Smooth muscle cell (in vitro differentiated cells): ENCODE measurements around the gene CYSTM1. TPM values are rescaled to one million over a fixed set of nuclear protein-coding genes. Genes with fewer than 3 reads are reported as not detected.

Experiments used
- DNase-seq: peaks from one replicate; lab custom pipeline; 2025; ENCODE audit not compliant: unreplicated experiment; lab: John Stamatoyannopoulos, UW
- H2AFZ ChIP-seq: fragments of 200-600 bp; sonication (generic); 2 replicates; pipeline ENCODE4 v1.6.0; 2016; ENCODE audit warnings: antibody characterized with exemption, low read depth, mild to moderate bottlenecking
- H3F3A ChIP-seq: fragments of 200-600 bp; sonication (generic); 2 replicates; pipeline ENCODE4 v1.6.0; 2017; ENCODE audit warnings: antibody characterized with exemption, low read depth
- H3K27ac ChIP-seq: fragments of 200-600 bp; sonication (generic); 2 replicates; pipeline ENCODE4 v1.5.1; 2016; ENCODE audit warnings: low read depth, mild to moderate bottlenecking
- H3K27me3 ChIP-seq: fragments of 200-600 bp; sonication (generic); 2 replicates; pipeline ENCODE4 v1.6.1; 2016; ENCODE audit warnings: low read depth, mild to moderate bottlenecking
- H3K36me3 ChIP-seq: fragments of 200-600 bp; sonication (generic); 2 replicates; pipeline ENCODE4 v1.5.1; 2016; ENCODE audit warnings: low read depth
- H3K4me1 ChIP-seq: fragments of 200-600 bp; sonication (generic); 2 replicates; pipeline ENCODE4 v1.5.1; 2016; ENCODE audit warnings: low read depth
- H3K4me2 ChIP-seq: fragments of 200-600 bp; sonication (generic); 2 replicates; pipeline ENCODE4 v1.6.0; 2016; ENCODE audit warnings: mild to moderate bottlenecking
- H3K4me3 ChIP-seq: fragments of 200-600 bp; sonication (generic); 2 replicates; pipeline ENCODE4 v1.5.1; 2016; ENCODE audit warnings: mild to moderate bottlenecking
- H3K79me2 ChIP-seq: fragments of 200-600 bp; sonication (generic); 2 replicates; pipeline ENCODE4 v1.6.0; 2016; ENCODE audit warnings: low read depth, mild to moderate bottlenecking
- H3K9ac ChIP-seq: fragments of 200-600 bp; sonication (generic); 2 replicates; pipeline ENCODE4 v1.6.0; 2016; ENCODE audit warnings: low read depth
- H3K9me3 ChIP-seq: fragments of 200-600 bp; sonication (generic); replicated peaks from 2 replicates; pipeline ENCODE4 v1.5.1; 2016; ENCODE audit warnings: low read depth
- H4K20me1 ChIP-seq: fragments of 200-600 bp; sonication (generic); 2 replicates; pipeline ENCODE4 v1.6.0; 2016; ENCODE audit warnings: low read depth
- WGBS: methylation state at CpG from one replicate; pipeline ENCODE4 v1.1.7; 2016; ENCODE audit warnings: low lambda C conversion rate; 5-methylcytosine and 5-hydroxymethylcytosine counted together
- polyA plus RNA-seq: library from polyadenylated mRNA; unstranded; fragments of >200 nt; fragmentation: Nextera tagmentation; extraction: Ambion mirVana; gene quantifications from 2 replicates; pipeline ENCODE4 v1.2.1, GENCODE V29; 2016
- total RNA-seq: library from RNA; depleted of rRNA; stranded (reverse); fragments of >200 nt; gene quantifications from 2 replicates; pipeline ENCODE4 v1.2.3, GENCODE V29; 2014
- TF ChIP-seq, protein P1 (sequence below): fragments of 200-600 bp; sonication (generic); IDR thresholded peaks from 2 replicates; pipeline ENCODE4 v1.5.1; 2017; ENCODE audit warnings: borderline replicate concordance, mild to moderate bottlenecking, antibody characterized with exemption; ENCODE audit not compliant: insufficient read depth, poor library complexity, severe bottlenecking

CYSTM1 gene
- total and polyA plus RNA-seq, 2 experiments from 2014 or later: 23.5 to 45.6 TPM

DNA sequence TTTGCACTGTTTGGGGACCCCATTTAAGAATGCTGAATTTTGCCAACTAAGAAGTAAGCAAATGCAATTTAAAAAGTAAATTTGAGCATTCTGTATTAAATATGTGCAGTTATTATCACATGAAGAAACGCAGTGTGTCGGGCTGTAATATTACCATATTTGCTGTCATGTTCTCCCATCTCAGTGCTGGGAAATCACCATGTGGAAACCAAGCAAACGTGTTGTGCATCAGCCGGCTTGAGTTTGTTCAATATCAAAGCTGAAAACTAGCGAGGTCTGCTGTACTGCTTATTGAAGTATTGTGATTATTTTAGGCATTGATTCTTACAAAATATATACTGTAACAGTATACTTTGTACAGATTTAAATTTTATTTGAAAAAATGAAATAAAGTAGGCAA lies 46.6 kb upstream of the CYSTM1 start:
- 92% methylated on average over 5 of the region's 5 CpGs for WGBS
- no peaks in the 10 kb centered on the region for H3K9me3 ChIP-seq
- H3K4me3 ChIP-seq: no peak overlapping the region
- peaks cover 4% of the 10 kb centered on the region for H3K27me3 ChIP-seq
- H3K4me2 ChIP-seq: no peak overlapping the region
- H4K20me1 ChIP-seq: peaks cover 69% of the 10 kb centered on the region
- H3K36me3 ChIP-seq: no peaks in the 10 kb centered on the region
- no peak for DNase-seq
- no peaks in the 10 kb centered on the region for H3K4me1 ChIP-seq
- TF ChIP-seq, protein P1, sequence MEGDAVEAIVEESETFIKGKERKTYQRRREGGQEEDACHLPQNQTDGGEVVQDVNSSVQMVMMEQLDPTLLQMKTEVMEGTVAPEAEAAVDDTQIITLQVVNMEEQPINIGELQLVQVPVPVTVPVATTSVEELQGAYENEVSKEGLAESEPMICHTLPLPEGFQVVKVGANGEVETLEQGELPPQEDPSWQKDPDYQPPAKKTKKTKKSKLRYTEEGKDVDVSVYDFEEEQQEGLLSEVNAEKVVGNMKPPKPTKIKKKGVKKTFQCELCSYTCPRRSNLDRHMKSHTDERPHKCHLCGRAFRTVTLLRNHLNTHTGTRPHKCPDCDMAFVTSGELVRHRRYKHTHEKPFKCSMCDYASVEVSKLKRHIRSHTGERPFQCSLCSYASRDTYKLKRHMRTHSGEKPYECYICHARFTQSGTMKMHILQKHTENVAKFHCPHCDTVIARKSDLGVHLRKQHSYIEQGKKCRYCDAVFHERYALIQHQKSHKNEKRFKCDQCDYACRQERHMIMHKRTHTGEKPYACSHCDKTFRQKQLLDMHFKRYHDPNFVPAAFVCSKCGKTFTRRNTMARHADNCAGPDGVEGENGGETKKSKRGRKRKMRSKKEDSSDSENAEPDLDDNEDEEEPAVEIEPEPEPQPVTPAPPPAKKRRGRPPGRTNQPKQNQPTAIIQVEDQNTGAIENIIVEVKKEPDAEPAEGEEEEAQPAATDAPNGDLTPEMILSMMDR: no peak
- no peak overlapping the region for H2AFZ ChIP-seq
- H3F3A ChIP-seq: no peaks in the 10 kb centered on the region
- H3K27ac ChIP-seq: no peak overlapping the region
- H3K79me2 ChIP-seq: peaks cover 2% of the 10 kb centered on the region
- no peak overlapping the region for H3K9ac ChIP-seq

DNA sequence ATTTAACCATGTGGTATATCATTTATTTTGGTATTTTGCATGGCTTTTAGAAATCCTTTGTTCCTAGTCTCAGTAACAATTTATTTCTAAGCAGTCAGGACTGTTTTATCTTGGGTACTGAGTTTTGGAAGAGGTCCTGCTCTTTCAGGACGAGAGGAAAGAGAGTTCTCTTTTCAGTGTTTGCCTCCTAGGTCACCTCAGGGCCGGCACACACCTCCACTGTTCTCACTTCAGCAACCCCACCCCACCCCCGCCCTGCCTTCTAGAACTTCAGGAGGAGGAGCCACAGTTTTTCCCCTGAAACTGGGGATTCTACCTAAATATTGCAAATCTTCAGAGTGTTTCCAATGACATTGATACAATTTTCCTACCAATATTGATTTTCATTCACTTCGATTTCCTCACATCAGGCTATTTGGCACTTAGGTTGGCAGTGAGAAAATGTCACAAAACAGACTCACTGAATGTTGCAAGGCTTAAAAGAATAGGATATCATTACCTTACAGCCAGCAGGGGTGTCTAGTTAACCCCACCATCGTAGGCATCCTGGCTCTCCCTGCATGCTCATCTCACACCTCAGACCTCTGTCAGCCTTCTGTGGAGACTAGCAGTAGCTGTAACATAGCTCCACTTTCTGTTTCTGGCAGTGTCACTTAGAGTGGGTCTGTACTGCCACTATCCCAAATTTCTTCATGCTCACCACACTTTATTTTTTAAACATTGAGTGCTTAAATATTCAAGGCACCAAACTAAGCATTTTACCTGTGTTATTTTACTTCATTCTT lies 43.8 kb upstream of the CYSTM1 start:
- no peaks in the 10 kb centered on the region for H3K79me2 ChIP-seq
- no peaks in the 10 kb centered on the region for H3K4me1 ChIP-seq
- 72% methylated on average over 5 of the region's 5 CpGs for WGBS
- H3K27me3 ChIP-seq: no peaks in the 10 kb centered on the region
- DNase-seq: no peak
- no peak overlapping the region for H3K4me2 ChIP-seq
- H3K4me3 ChIP-seq: no peak overlapping the region
- peaks cover 61% of the 10 kb centered on the region for H4K20me1 ChIP-seq
- H3K9ac ChIP-seq: no peak overlapping the region
- TF ChIP-seq, protein P1: no peak
- H3K27ac ChIP-seq: no peak overlapping the region
- no peaks in the 10 kb centered on the region for H3K36me3 ChIP-seq
- no peak overlapping the region for H2AFZ ChIP-seq
- H3F3A ChIP-seq: no peaks in the 10 kb centered on the region
- no peaks in the 10 kb centered on the region for H3K9me3 ChIP-seq

DNA sequence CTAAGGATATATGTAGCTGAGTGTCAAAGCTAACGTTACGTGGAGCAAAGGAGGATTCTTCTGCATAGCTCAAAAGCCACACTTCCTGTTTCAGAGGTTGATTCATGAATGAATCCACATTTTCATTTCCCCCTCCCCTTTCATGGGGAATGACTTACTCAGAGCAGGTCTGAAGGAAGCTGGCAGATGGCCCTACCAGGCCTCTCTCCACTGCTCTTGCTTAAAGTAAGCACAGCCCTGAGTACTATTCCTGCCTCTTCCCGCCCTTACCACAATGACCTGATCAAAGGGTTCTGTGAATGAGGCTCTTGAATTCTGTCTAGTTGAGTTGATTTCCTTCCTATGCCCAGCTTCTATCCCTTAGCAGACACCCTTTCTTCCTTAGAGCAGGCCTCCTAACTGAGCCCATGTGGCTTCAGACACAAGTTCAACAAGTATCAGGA lies 43.0 kb upstream of the CYSTM1 start:
- Histone ChIP-seq H3K4me3 (no peak overlapping the region), H3K4me1 (no peaks in the 10 kb centered on the region), H3F3A (no peaks in the 10 kb centered on the region), H3K27ac (no peak overlapping the region), H3K79me2 (no peaks in the 10 kb centered on the region), H3K9ac (no peak overlapping the region), H3K27me3 (no peaks in the 10 kb centered on the region), H3K36me3 (no peaks in the 10 kb centered on the region), H3K4me2 (peak overlapping the region; percentile 7), H2AFZ (no peak overlapping the region), H4K20me1 (peaks cover 58% of the 10 kb centered on the region), H3K9me3 (no peaks in the 10 kb centered on the region)
- TF ChIP-seq, protein P1: no peak
- 26% methylated on average over 3 of the region's 3 CpGs for WGBS
- DNase-seq: no peak
